ENCODE data around the gene BFSP1. TPM values are rescaled to one million over a fixed set of nuclear protein-coding genes. Genes with fewer than 3 reads are reported as not detected.

Gene BFSP1
- polyA plus RNA-seq, 1 donor: 3.6 TPM

- no peak for DNase-seq
Observed at GRCh38 chr20:17498641-17499040, 32.5 kb downstream of the BFSP1 start.

GRCh38 chr20:17497821-17498580, 33.2 kb downstream of the BFSP1 start:
- DNase-seq: no peak

- no peak for DNase-seq
Observed at GRCh38 chr20:17495826-17496225, 35.4 kb downstream of the BFSP1 start.

- no peak for DNase-seq
Observed at GRCh38 chr20:17494201-17494600, 37.0 kb downstream of the BFSP1 start.

GRCh38 chr20:17493173-17493572, 38.0 kb downstream of the BFSP1 start:
- DNase-seq: no peak

GRCh38 chr20:17491488-17491887, 39.7 kb downstream of the BFSP1 start:
- DNase-seq: no peak

- DNase-seq: no peak
Observed at GRCh38 chr20:17491041-17491440, 40.1 kb downstream of the BFSP1 start.

GRCh38 chr20:17490501-17490900, 40.7 kb downstream of the BFSP1 start:
- DNase-seq: no peak

GRCh38 chr20:17488916-17489600, 42.1 kb downstream of the BFSP1 start:
- DNase-seq: no peak

- no peak for DNase-seq
Observed at GRCh38 chr20:17485017-17485416, 46.2 kb downstream of the BFSP1 start.

GRCh38 chr20:17482536-17482935, 48.6 kb downstream of the BFSP1 start:
- no peak for DNase-seq

- no peak for DNase-seq
Observed at GRCh38 chr20:17481661-17482060, 49.5 kb downstream of the BFSP1 start.

GRCh38 chr20:17480696-17481095, 50.5 kb downstream of the BFSP1 start:
- DNase-seq: no peak

GRCh38 chr20:17479063-17479657, 52.0 kb downstream of the BFSP1 start:
- no peak for DNase-seq

GRCh38 chr20:17473659-17474058, 57.5 kb downstream of the BFSP1 start:
- DNase-seq: no peak

- no peak for DNase-seq
Observed at GRCh38 chr20:17471606-17472187, 59.5 kb downstream of the BFSP1 start.

GRCh38 chr20:17470973-17471372, 60.2 kb downstream of the BFSP1 start:
- DNase-seq: no peak

GRCh38 chr20:17470521-17470920, 60.7 kb downstream of the BFSP1 start:
- DNase-seq: no peak

- no peak for DNase-seq
Observed at GRCh38 chr20:17469246-17470030, 61.7 kb downstream of the BFSP1 start.

GRCh38 chr20:17468073-17468840, 62.9 kb downstream of the BFSP1 start:
- DNase-seq: no peak

- no peak for DNase-seq
Observed at GRCh38 chr20:17467120-17467655, 64.0 kb downstream of the BFSP1 start.

Measured in left kidney (tissue), 2 donors.